ENCODE data around the gene NFILZ.

Gene NFILZ, protein sequence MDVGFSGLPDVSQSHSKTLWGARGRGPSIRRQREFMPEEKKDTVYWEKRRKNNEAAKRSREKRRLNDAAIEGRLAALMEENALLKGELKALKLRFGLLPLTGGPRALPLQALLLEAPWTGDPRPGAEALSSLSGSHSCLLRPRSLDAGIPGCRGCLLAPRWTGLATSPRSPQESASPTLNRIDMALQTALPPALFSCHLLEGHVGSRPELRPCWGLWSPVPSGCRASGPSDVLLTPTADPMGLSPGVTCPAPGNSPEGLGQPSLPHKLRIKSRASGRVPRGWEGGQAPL

DNA sequence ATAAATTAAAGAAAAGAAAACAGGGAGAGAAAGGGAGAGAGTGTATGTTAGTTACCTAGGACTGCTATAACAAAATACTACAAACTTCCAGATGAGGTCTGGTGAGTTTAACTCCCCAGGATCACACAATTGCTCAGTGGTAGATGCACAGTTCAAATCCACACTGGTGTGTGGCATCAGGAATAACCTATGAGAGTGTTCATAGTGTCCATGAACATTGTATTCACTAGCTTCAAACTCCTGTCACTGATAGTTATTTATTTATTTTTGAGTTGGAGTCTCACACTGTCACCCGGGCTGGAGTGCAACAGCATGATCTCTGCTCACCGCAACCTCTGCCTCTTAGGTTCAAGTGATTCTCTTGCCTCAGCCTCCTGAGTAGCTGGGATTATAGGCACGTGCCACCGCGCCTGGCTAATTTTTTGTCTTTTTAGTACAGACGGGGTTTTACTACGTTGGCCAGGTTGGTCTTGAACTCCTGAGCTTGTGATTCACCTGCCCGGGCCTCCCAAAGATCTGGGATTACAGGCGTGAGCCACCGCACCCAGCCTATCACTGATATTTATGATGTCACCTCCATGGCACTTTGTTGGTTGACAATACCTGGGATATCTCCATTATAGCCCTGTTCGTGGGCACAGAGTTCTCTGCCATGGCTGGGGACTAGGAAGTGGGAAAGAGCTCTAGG, at the start of gene NFILZ:
NFILZ (plus strand) TSS at position 638 of the 688 bp plus-strand sequence. CDS start 46,133 bp downstream, outside the sequence.
- DNase-seq (ENCODE audit: low read depth) = no peak

DNA sequence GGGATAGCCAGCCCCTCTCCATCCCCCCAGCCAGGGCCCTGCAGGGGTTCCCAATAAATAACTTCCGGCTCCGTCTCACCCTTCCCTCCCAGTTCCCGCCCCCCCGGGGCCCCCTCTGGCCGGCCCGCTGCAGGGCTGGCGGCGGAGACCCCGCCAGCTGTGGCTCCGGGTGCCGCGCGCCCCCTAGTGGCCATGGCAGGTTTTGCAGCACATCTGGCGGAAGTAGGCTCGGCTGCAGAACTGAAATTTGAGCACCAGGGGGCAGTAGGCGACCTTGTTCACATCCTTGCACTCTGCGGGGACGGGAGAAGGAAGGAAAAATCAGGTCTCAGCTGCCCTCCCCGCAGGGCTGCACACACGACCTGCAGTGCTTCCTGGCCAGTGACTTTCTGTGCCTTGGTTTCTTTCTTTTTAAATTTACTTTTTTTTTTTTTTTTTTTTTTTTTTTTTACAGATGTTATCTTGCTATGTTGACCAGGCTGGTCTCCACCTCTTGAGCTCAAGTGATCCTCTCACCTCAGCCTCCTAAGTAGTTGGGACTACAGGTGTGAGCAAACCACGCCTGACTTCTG, 49.6 kb upstream of the NFILZ start:
- peak; percentile 62 for DNase-seq (ENCODE audit: low read depth)

DNA sequence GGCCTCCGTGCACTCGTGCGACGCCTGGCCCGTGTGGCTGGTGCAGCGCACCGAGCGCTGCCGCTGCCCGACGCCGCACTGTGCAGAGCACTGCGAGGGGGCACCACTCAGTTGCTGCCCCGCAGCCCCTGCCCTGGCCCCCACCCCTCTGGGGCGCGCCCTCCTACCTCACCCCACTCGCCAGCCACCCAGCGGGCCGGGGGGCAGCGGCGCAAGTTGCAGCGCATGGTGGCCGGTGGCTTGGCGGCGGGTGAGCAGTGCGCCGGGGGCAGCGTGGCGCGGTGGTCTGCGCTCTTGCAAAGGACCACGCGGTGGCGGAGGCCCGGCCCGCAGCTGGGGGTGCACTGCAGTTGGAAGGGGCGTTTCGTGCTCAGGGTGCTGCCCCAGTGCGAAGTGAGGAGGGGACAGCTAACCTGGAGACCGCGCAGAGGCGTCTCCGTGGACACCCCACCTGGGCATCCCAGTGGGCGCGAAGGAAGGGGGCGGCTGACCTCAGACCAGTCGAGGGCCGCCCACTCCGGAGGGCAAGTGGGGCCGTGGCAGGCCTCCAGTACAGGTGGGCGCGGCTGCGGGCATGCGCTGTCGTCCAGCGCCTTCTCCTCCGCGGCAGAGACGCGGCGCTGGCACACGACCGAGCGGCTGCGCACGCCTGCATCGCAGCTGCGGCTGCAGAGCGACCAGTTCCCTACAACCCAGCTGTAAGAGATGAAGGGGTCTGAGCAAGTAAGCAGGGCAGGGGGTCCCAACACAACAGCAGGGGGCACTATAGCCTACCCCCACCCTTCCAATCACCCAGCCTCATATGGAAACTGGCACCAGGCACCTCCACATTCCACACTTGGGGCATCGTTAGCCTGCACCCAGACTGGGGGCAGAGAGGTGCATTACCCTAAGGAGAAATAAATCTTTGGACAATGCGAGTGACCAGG, 45.2 kb upstream of the NFILZ start:
- no peak for DNase-seq (ENCODE audit: low read depth)

DNA sequence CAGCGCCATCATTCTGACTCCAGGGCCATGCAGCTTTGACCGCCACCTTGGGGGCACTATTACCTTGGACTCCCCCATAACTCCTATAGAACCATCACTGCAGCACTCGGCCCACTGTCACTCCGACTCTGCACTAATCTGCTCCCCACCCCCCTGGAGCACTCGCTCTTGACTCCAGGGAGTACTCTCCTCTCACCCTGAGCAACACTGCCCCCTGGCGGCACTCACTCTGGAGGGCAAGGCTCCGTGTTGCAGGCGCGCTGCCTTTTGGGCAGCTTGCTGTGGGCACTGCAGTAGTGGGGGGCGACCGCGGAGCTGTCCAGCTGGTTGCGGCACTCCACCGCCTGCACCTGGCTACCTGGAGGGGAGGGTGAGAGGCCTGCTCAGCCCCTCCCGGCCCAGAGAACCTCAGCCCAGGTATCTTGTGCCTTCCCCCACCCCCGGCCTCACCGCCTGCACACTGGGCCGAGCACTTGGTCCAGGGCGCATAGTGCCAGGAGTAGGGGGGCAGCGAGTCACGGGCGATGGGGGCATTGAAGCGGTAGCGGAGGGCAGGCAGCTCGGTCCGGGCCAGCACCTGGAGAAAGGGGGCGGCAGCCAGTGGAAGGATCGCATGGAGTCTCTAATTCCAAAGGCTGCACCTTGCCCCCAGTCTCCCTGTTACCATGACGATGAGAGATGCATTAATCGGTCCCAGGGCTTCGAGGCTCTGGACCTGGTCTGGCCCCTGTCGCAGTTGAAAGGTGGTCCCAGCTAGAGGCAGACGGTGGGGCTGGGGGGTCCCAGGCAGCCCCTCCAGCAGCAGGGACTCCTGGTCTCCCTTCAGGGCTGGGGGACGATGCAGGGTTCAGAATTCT, 44.3 kb upstream of the NFILZ start:
- DNase-seq (ENCODE audit: low read depth) = no peak

DNA sequence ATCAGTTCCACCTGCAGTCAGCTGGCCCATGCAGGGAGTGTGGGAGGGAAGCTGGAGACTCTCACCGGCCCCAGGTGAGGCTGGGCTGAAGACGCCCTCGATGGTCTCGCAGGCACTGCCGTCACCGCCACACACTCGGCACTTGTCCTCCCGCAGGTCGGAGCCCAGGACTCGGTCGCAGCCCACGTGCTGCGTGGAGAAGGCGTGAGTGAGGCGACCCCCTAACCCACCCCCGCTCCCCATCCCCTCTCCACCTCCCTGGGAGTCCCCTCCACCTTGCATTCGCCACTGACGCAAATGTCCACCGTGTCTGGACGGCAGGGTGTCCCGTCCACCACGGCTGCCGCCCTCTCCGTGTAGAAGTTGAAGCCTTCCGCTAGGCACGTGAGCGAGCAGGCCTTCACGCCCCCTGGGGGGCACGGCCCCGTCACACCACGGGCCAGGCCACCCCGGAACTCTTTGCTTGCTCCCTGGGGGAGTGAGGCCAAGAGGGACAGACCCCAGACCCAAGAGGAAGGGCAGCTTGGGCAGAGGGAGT, 41.2 kb upstream of the NFILZ start:
- DNase-seq (ENCODE audit: low read depth) = no peak

DNA sequence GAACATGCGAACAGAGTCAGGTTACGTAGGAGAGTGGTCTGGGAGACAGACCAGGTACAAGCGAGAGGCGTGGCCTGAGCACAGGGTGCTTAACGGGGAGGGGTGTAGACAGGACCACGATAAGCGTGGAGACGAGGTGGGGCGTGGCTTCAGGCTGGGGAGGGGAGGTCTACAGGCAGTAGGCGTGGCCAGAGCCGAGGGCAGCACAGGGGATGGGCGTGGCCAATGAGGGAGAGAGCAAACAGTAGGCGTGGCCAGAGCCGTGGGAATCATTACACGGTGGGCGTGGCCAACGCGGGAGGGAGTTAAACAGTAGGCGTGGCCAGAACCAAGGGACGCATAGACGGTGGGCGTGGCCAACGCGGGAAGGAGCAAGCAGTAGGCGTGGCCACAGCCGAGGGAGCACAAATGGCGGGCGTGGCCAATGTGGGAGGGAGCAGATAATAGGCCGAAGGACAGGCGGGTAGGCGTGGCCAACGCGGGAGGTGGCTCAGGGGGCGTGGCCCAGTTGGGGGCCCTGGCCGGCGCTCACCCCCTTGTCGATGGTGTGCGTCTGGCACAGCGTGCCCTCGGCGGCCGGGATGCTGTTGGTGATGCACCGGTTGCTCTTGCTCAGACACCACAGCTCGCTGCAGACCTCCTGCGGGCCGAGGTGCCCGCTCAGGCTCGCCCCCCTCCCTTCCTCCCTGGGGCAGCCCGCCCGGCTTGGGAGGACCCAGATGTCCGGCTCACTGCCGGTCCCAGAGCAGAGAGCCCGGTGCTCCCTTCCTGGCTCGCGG, 38.0 kb upstream of the NFILZ start:
- peak; percentile 92 for DNase-seq (ENCODE audit: low read depth)

DNA sequence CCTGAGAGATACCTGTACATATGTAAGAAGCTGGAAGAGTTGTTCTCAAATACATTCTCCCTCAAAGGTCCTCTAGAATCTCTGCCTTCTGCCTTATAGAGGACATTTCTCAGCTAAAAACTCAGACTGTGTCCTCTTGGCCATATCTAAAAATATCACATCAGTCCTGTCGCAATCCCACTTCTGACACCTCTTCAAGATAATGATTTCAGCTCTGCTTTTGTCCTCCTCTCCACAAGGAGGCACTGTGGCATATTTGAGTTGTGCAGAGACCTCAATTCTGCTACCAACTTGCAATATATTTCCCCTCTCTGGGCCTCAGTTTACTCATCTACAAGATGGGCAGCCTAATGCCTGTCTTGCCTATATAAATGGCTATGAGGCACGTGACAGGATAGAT, 36.5 kb upstream of the NFILZ start:
- no peak for DNase-seq (ENCODE audit: low read depth)

DNA sequence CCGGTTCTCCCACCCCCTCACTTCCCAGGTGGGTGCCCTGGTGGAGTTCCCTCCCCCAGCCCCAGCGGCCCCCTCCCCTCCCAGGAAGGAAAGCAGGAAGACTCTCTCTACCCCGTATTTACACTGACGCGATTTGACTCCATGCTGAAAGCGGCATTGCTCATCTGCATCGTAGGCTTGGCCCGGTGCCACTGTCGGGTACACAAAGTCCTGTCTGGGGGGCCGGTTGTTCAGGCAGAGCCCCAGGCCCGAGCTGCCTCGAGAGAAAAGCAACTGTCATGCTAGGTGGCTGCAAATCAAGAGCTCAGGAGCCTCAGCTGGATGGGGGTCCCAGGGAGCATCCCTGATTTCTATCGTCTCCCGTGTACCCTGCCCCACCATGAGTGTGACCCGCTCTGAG, 34.8 kb upstream of the NFILZ start:
- no peak for DNase-seq (ENCODE audit: low read depth)

DNA sequence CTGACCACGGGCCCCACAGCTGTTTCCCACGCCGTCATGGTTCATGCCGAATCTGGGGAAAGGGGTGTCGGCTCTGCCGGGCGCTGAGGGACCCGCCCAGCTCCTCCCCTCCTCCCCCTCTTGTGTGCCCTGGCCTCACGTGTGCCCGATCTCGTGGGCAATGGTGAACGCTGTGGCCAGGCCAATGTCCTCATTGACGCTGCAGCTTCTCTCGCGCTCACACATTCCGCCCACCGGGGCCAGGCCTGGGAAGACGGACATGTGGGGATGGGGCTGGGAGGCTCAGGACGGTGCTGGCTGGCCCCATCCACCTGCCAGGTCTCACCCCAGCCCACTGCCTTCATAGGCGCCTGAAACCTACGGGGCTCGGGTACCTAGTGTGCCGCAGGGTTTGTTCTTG, 34.3 kb upstream of the NFILZ start:
- DNase-seq (ENCODE audit: low read depth) = no peak

DNA sequence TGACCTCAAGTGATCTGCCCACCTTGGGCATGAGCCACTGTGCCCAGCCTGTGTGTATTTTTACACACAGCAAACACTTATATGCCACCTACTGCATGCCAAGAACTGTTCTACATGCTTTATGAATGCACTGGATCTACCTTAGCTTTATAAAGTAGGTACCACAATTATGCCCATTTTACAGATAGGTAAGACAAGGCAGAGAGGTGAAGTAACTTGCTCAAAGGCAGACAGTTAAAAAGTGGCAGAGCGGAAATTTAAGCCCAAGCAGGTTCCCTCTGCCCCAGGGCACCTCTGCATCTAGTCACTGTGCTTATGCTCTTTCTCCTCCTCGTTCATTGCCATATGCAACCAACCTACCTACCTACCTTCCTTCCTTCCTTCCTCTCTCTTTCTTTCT, 30.4 kb upstream of the NFILZ start:
- no peak for DNase-seq (ENCODE audit: low read depth)

DNA sequence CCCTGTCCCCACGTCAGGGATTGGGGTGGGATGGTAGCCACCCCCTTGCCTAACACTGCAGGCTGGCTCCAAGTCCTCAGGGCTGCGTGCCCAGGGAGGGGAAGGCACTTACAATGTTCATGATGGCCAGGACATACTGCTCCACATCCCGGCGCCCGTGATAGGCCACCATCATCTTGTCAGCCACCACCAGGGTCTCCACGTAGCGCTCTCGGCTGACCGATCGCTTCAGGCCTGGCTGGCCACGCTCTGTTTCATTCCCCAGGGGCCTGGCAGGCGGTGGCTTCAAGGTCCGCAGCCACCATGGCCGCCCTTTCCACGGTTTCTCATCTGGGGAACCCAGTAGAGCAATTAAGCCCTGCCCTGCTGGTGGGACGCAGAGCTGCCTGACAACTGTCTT, 29.6 kb upstream of the NFILZ start:
- DNase-seq (ENCODE audit: low read depth) = no peak

DNA sequence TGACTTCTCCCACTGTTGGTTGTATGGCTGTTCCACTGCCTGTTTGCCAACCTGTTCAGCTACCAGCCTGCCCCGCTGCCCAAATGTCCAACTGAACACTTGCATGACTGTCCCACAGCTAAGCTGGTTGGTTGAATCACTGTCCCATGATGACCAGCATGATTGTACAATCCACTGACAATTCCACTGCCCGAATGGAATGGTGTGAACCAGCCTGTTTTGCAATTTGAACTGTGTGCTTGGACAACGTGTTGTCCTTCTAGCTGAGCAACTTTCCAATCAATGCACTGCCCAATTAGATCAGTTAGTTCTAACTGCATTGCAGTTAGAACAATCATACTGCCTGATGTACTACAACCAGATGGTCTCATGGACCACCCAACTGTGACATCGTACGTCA, 28.6 kb upstream of the NFILZ start:
- DNase-seq (ENCODE audit: low read depth) = no peak

DNA sequence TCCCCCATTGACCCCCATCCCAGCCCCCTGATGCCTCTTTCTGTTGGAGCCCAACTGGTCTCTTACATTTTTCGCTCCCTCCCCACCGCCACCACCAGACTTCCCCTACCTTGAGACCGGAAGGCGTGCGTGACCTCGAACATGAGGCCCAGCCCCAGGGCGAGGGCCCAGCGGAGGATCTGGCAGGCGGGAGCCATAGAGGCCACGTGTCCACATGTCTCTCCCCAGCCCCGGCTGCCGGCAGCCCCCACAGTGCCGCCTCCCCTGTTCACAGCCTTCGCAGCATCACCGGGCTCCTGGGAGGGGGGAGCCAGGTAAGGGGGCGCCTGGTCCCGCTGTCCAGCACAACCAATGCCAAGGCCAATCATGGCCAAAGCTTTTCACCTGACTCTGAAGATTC, 24.9 kb upstream of the NFILZ start:
- DNase-seq (ENCODE audit: low read depth) = no peak

DNA sequence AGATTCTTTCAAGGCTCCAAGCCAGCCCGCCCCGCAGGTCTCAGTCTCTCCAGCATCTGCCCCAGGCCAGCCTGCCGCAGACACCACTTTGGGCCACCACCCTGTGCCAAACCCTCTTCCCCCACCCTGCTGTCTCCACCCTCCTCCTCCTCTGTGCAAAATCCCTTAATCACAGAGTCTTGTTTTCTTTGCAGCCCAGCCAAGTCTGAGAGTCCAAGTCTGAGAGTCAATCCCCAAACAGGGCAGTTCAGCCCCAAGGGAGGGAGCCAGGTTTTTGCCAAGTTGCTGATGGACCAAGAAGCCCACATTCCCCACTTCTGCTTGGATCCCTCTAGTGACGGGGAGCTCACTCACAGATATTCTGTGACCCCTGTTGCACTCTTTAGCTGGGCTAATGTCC, 23.0 kb upstream of the NFILZ start:
- DNase-seq (ENCODE audit: low read depth) = no peak

DNA sequence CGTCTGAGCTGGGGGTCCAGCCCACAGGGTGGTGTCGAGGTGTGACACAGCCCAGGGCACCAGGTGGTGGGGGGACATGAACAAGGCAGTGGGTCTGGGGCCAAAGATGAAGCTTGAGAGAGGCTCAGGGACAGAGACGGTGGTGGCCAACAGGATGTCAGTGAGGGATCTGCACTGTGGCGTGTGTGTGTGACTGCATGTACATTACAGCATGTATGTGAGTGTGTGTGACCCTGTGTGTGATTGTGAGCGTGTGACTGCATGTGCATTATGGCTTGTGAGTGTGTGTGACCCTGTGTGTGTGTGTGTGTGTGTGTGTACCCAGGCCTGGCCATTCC, 21.5 kb upstream of the NFILZ start:
- no peak for DNase-seq (ENCODE audit: low read depth)

DNA sequence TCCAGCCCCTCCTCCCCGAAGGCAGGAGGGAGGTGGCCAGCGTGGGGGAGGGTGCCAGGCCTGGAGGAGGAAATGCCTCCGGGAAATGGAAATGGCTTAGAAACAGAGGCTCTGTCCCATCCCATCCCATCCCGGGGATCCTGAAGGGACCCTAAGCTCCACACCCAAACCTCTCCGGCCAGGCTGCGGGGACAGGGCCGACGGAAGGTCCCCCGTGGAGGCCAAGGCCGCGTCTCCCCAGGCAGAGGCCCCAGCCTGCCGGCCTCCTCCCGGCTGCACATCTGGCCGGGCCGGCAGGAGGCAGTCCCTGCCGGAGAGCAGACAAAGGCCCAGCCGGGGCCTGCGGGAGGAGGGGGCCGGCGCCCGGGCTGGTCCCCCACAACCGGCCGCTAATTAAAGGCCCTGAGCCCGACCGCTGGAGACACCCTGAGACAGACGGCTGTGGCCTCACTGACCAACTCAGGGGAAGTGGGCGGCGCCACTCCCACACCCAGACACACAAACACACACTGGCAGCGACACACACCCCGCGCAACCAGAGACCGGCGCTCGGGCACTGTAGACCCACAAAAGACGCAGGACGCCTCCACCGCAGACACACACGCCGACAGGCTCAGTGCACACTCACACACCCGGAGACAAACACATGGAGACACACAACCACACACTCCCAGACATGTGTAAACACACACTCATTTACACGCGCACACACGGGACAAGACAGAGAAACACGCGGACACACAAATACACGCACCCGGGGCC, 21.0 kb upstream of the NFILZ start:
- no peak for DNase-seq (ENCODE audit: low read depth)

DNA sequence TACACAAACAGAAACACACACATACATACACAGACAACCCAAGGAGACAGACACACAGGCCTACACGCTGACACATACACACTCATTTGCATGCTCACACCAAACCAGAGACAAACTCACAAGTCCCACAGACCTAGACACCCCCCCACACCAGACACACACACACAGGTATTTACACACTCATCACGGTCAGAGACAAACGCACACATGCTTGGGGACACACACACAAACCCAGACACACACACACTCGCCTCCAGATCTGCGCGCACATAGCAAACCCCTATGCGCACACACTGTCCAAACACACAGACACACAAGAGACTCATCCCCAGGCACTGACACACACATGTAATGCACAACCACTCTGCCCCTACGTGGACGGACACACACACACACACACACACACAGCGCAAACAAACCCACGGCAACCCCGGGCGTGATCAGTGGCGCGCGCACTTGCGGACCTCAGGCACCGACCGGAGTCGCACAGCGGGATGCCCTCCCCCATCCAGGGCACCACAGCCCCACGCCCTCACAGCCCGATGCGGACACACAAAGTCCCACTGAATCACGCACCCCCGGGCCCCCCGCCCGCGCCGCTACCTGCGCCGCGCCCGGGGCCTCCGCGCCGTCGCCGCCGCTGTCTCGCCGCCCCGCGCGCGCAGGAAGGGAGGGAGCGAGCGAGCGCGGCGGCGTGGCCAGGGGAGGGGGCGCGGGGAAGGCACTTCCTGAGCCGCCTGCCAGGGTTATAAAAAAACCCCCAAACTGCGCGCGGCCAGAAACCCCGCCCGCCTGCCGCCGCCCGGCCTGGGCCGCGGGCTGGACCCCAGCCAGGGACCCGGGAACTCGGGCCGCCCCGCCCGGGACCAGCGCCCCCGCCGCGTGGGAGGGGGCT, 20.1 kb upstream of the NFILZ start, which contains the start of gene ADAMTS10:
ADAMTS10 (minus strand) TSS at position 675 of the 895 bp plus-strand sequence. CDS start 5,005 bp downstream, outside the sequence.
- DNase-seq (ENCODE audit: low read depth) = peak; percentile 10

DNA sequence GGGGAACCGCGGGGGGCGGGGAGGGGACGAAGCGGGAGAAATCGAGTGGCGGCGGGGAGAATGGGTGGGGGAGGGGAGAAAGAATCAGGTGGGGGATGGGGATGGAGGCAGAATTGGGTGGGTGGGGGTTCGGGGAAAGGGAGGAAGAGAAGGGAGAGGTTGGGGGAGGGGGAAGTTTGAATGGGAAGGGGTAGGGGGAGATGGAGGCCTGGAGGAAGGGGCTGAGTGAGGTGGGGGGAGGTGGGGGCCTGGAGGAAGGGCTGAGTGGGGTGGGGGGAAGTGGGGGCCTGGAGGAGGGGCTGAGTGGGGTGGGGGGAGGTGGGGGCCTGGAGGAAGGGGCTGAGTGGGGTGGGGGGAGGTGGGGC, 19.5 kb upstream of the NFILZ start:
- no peak for DNase-seq (ENCODE audit: low read depth)
